Neuronal stem cell (in vitro differentiated cells): ENCODE measurements around the gene CYB5R3.

Source experiments
- DNase-seq: peaks from one replicate; pipeline ENCODE4 v3.0.0-alpha.2; 2013; ENCODE audit warnings: low spot score
- H2AFZ ChIP-seq: one replicate; pipeline ENCODE4 v1.6.1; 2013; ENCODE audit warnings: mild to moderate bottlenecking, low read length, inconsistent platforms
- H2AK5ac ChIP-seq: 2 replicates; pipeline ENCODE4 v1.6.1; 2013; ENCODE audit warnings: low read depth, mild to moderate bottlenecking, inconsistent platforms, low read length, moderate library complexity, mixed read lengths
- H2BK120ac ChIP-seq: 2 replicates; pipeline ENCODE4 v1.6.1; 2013; ENCODE audit warnings: low read depth, mild to moderate bottlenecking, inconsistent platforms, low read length, moderate library complexity, mixed read lengths
- H2BK12ac ChIP-seq: one replicate; pipeline ENCODE4 v1.6.1; 2013; ENCODE audit warnings: low read length, inconsistent platforms
- H2BK15ac ChIP-seq: 2 replicates; pipeline ENCODE4 v1.6.1; 2013; ENCODE audit warnings: mild to moderate bottlenecking, low read length, inconsistent platforms, mixed read lengths
- H2BK5ac ChIP-seq: one replicate; pipeline ENCODE4 v1.6.1; 2013; ENCODE audit warnings: inconsistent platforms, mild to moderate bottlenecking, low read length, moderate library complexity
- H3K14ac ChIP-seq: one replicate; pipeline ENCODE4 v1.6.1; 2013; ENCODE audit warnings: low read length, inconsistent platforms
- H3K18ac ChIP-seq: 2 replicates; pipeline ENCODE4 v1.6.1; 2013; ENCODE audit warnings: low read length, inconsistent platforms
- H3K23ac ChIP-seq: 2 replicates; pipeline ENCODE4 v1.6.1; 2013; ENCODE audit warnings: low read depth, mild to moderate bottlenecking, mixed read lengths, low read length, inconsistent platforms; ENCODE audit not compliant: poor library complexity
- H3K27ac ChIP-seq: replicated peaks from 3 replicates; pipeline ENCODE4 v1.5.1; 2013; ENCODE audit warnings: low read length, inconsistent platforms
- H3K27me3 ChIP-seq, 3 experiments: 2 replicates each; pipeline ENCODE4 v1.6.1; 2013; ENCODE audit warnings: low read length in 3 of 3, mild to moderate bottlenecking in 2 of 3, inconsistent platforms in 1 of 3, low read depth in 1 of 3, mixed read lengths in 1 of 3, moderate library complexity in 1 of 3; ENCODE audit not compliant: control insufficient read depth in 3 of 3, insufficient read depth in 3 of 3
- H3K36me3 ChIP-seq, 2 donors: replicated peaks in 1 of 2; 2 replicates each; pipeline ENCODE4 v1.6.1; 2013; ENCODE audit warnings: low read length in 2 of 2; ENCODE audit not compliant: control insufficient read depth in 2 of 2, insufficient read depth in 2 of 2
- H3K4ac ChIP-seq: 2 replicates; pipeline ENCODE4 v1.6.1; 2013; ENCODE audit warnings: inconsistent platforms, mild to moderate bottlenecking, low read length, moderate library complexity
- H3K4me1 ChIP-seq, 2 donors: 1 replicate in 1 of 2; 2 replicates in 1 of 2; pipeline ENCODE4 v1.6.1; 2013; ENCODE audit warnings: low read length in 2 of 2, low read depth in 1 of 2; ENCODE audit not compliant: control insufficient read depth in 2 of 2, insufficient read depth in 1 of 2
- H3K4me2 ChIP-seq: one replicate; pipeline ENCODE4 v1.6.1; 2013; ENCODE audit warnings: mild to moderate bottlenecking, low read length, inconsistent platforms; ENCODE audit not compliant: insufficient read depth, poor library complexity, severe bottlenecking
- H3K4me3 ChIP-seq, 2 donors: 2 replicates each; pipeline ENCODE4 v1.5.1; 2013; ENCODE audit warnings: low read length in 2 of 2, mild to moderate bottlenecking in 2 of 2, inconsistent platforms in 1 of 2, moderate library complexity in 1 of 2
- H3K79me1 ChIP-seq: one replicate; pipeline ENCODE4 v1.6.1; 2013; ENCODE audit warnings: low read depth, mild to moderate bottlenecking, inconsistent platforms, low read length, moderate library complexity
- H3K9ac ChIP-seq: one replicate; pipeline ENCODE4 v1.6.1; 2013; ENCODE audit warnings: mild to moderate bottlenecking, low read depth, low read length, inconsistent platforms; ENCODE audit not compliant: poor library complexity
- H3K9me3 ChIP-seq, 2 donors: replicated peaks in 1 of 2; 2 replicates each; pipeline versions ENCODE3 to v1.6.1; 2013; ENCODE audit warnings: low read length in 2 of 2, mild to moderate bottlenecking in 2 of 2, inconsistent platforms in 1 of 2, low read depth in 1 of 2, mixed read lengths in 1 of 2, moderate library complexity in 1 of 2; ENCODE audit not compliant: control insufficient read depth in 2 of 2, insufficient read depth in 1 of 2
- H4K8ac ChIP-seq: one replicate; pipeline ENCODE4 v1.6.1; 2013; ENCODE audit warnings: low read depth, mild to moderate bottlenecking, inconsistent platforms, low read length, moderate library complexity
- H4K91ac ChIP-seq: one replicate; pipeline ENCODE4 v1.6.1; 2013; ENCODE audit warnings: low read length, low read depth, mild to moderate bottlenecking, inconsistent platforms; ENCODE audit not compliant: poor library complexity
- WGBS, 2 donors: extraction: QIAGEN DNeasy Blood & Tissue Kit; methylation state at CpG; one replicate each; pipeline ENCODE4 v1.1.7; 2013; ENCODE audit warnings: missing lambda C conversion rate in 2 of 2, mixed read lengths in 1 of 2; ENCODE audit not compliant: insufficient read length in 2 of 2, insufficient replicate concordance in 1 of 2; ENCODE audit errors: extremely low coverage in 2 of 2; 5-methylcytosine and 5-hydroxymethylcytosine counted together

CYB5R3 gene

DNA sequence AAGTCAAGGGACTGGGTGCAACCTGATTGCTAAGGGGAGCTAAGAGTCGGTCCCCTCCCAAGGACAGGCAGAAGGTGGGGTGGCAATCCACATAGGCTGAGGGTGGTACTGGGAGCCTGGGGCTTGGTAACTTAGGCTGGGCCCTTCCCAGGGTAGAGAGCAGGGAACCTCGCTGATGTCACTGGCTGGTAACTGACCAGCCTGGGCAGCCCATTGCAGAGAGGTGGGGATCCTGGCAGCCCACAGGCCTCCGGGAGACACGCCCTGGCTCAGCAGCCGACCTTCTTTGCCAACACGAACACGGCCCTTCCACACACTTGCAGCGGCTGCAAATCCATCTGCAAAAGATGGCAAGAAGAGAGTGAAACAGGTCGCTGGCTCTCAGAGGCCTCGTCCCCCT, 46.1 kb upstream of the CYB5R3 start:
- H2AFZ ChIP-seq, result no peak overlapping the region
- no peak overlapping the region for H2BK12ac ChIP-seq
- no peak overlapping the region for H3K4me3 ChIP-seq
- WGBS, 2 donors, result no CpG with 5 or more reads among the region's 10 CpGs
- H3K36me3 ChIP-seq, result peaks cover 0 to 2% of the 10 kb centered on the region in 2 donors
- DNase-seq, result no peak
- H3K27ac ChIP-seq, result no peak overlapping the region
- no peaks in the 10 kb centered on the region for H3K9me3 ChIP-seq
- H2BK120ac ChIP-seq, result no peak overlapping the region
- H3K4me2 ChIP-seq, result no peak overlapping the region
- H3K9ac ChIP-seq, result no peak overlapping the region
- no peak overlapping the region for H3K23ac ChIP-seq
- no peaks in the 10 kb centered on the region for H3K79me1 ChIP-seq
- H3K18ac ChIP-seq, result peak overlapping the region; percentile 42
- no peak overlapping the region for H4K8ac ChIP-seq
- peaks cover 0 to 7% (median 0%) of the 10 kb centered on the region in 3 experiments for H3K27me3 ChIP-seq
- H3K4ac ChIP-seq, result no peak overlapping the region
- no peak overlapping the region for H4K91ac ChIP-seq
- H2BK15ac ChIP-seq, result no peak overlapping the region
- peaks cover 4 to 7% of the 10 kb centered on the region in 2 donors for H3K4me1 ChIP-seq
- H3K14ac ChIP-seq, result no peak overlapping the region
- H2AK5ac ChIP-seq, result peak overlapping the region; percentile 2
- H2BK5ac ChIP-seq, result no peak overlapping the region

DNA sequence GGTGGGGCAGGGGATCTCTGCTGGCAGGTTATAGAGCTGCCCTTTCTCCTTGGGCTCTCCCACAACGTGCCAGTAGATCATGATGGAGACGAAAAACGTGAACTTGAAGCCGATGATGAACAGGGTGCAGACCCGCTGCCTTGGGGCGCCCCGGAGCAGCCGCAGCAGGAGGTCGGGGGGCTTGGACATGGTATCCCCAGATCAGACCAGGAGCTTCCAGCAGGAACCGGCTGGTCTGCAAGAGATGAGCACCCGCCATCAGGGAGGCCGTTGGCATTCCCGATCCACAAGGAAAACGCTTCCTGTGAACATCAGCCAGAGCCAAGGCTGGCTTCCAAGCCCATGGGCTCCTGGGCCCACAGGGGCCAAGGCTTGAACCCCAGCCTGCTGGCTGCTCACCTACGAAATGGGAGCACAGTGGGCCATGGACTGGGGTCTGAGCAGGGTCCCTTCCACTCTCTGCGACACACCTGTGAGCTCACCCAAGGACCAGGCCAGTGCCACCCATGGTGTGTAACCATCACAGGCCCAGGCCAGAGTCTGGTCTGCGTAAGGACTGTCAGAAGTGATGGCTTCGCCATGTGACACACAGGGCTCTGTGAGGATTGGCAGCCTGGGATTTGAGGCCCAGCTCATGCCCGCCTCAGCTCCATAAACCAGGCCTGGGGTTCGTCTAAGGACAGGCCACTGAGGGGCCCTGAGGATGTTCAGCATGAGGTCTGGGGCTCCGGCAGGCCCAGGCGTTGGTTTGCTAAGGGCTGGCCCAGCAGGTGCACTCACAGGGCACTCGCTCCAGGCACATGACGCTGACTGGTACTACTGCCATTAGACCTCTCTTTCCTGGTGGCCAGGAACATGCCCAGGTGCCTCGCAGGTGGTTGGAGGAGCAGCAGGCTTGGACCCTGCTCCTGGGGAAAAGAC, 44.8 kb upstream of the CYB5R3 start:
- Histone ChIP-seq H2BK12ac (no peak overlapping the region), H3K18ac (peak overlapping the region; percentile 44), H3K23ac (peak overlapping the region; percentile 67), H3K9ac (no peak overlapping the region), H2AFZ (no peak overlapping the region), H3K4me2 (no peak overlapping the region), H3K4me1 (peaks cover 0 to 4% of the 10 kb centered on the region in 2 donors), H3K79me1 (no peaks in the 10 kb centered on the region), H3K36me3 (peaks cover 0 to 2% of the 10 kb centered on the region in 2 donors), H4K91ac (no peak overlapping the region), H3K14ac (no peak overlapping the region), H3K4ac (no peak overlapping the region), H4K8ac (no peak overlapping the region), H3K27ac (no peak overlapping the region), H2BK120ac (no peak overlapping the region), H3K27me3 (peaks cover 0 to 8% (median 0%) of the 10 kb centered on the region in 3 experiments), H2BK15ac (no peak overlapping the region), H2BK5ac (no peak overlapping the region), H3K9me3 (no peaks in the 10 kb centered on the region), H3K4me3 (peak overlapping the region in 1 of 2 donors; percentile 56), H2AK5ac (no peak overlapping the region)
- WGBS, 2 donors, result no CpG with 5 or more reads among the region's 25 CpGs
- no peak for DNase-seq

DNA sequence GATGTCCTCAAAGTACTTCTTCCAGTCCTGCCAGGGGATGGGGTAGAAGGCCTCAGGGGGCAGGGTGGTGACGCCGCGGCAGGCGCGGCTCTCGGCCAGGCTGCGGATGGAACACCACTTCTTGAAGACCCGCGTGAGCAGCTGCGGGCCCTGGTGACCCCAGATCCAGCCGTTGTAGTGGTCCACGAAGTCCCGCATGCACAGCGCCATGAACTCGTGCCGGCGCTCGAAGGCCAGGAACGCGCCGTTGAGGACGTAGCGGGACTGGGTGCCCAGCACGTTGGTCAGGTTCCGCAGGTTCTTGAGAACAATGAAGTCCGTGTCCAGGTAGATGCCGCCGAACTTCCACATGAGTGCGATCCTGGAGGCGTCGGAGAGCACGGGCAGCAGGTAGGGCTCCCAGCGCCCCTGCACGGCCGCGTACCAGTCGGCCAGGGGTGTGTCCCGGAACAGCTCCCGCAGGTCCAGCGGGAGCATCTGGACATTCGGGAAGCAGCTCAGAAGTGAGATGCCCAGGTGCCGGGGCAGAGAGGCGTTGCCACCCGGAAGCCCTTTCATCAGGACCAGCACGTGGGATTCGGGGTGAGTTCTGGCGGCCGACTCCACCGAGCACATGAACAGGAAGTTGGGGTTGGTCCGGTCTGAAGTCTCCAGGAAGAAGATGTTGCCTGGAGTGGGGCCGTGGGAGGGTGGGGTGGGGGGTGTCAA, 44.0 kb upstream of the CYB5R3 start:
- no peak overlapping the region for H2BK15ac ChIP-seq
- no peak overlapping the region for H3K27ac ChIP-seq
- H3K9me3 ChIP-seq, result no peaks in the 10 kb centered on the region
- H2BK120ac ChIP-seq, result no peak overlapping the region
- WGBS, 2 donors, result no CpG with 5 or more reads among the region's 51 CpGs
- peaks cover 0 to 4% (median 0%) of the 10 kb centered on the region in 3 experiments for H3K27me3 ChIP-seq
- peaks cover 0 to 2% of the 10 kb centered on the region in 2 donors for H3K36me3 ChIP-seq
- peak overlapping the region; percentile 73 for H3K23ac ChIP-seq
- H3K18ac ChIP-seq, result peak overlapping the region; percentile 11
- no peak overlapping the region for H4K8ac ChIP-seq
- no peak overlapping the region for H4K91ac ChIP-seq
- peak overlapping the region; percentile 90 for H2BK12ac ChIP-seq
- no peaks in the 10 kb centered on the region for H3K79me1 ChIP-seq
- peaks cover 6 to 8% of the 10 kb centered on the region in 2 donors for H3K4me1 ChIP-seq
- no peak for DNase-seq
- H3K4ac ChIP-seq, result no peak overlapping the region
- no peak overlapping the region for H3K4me2 ChIP-seq
- H3K14ac ChIP-seq, result peak overlapping the region; percentile 8
- no peak overlapping the region for H3K9ac ChIP-seq
- no peak overlapping the region for H2AFZ ChIP-seq
- no peak overlapping the region for H3K4me3 ChIP-seq
- H2BK5ac ChIP-seq, result peak overlapping the region; percentile 75
- peak overlapping the region; percentile 14 for H2AK5ac ChIP-seq
